ENCODE results near the gene HEATR1. TPM values are rescaled to one million over a fixed set of nuclear protein-coding genes. Genes with fewer than 3 reads are reported as not detected.
A peak's percentile ranks its signal among the peaks of the same experiment; 100 is the strongest.
"Not testable (repeated sequence)": the region's sequence is repeated elsewhere in the genome, so short reads cannot be mapped to it uniquely, and the experiment has no call there.

The HEATR1 gene, protein sequence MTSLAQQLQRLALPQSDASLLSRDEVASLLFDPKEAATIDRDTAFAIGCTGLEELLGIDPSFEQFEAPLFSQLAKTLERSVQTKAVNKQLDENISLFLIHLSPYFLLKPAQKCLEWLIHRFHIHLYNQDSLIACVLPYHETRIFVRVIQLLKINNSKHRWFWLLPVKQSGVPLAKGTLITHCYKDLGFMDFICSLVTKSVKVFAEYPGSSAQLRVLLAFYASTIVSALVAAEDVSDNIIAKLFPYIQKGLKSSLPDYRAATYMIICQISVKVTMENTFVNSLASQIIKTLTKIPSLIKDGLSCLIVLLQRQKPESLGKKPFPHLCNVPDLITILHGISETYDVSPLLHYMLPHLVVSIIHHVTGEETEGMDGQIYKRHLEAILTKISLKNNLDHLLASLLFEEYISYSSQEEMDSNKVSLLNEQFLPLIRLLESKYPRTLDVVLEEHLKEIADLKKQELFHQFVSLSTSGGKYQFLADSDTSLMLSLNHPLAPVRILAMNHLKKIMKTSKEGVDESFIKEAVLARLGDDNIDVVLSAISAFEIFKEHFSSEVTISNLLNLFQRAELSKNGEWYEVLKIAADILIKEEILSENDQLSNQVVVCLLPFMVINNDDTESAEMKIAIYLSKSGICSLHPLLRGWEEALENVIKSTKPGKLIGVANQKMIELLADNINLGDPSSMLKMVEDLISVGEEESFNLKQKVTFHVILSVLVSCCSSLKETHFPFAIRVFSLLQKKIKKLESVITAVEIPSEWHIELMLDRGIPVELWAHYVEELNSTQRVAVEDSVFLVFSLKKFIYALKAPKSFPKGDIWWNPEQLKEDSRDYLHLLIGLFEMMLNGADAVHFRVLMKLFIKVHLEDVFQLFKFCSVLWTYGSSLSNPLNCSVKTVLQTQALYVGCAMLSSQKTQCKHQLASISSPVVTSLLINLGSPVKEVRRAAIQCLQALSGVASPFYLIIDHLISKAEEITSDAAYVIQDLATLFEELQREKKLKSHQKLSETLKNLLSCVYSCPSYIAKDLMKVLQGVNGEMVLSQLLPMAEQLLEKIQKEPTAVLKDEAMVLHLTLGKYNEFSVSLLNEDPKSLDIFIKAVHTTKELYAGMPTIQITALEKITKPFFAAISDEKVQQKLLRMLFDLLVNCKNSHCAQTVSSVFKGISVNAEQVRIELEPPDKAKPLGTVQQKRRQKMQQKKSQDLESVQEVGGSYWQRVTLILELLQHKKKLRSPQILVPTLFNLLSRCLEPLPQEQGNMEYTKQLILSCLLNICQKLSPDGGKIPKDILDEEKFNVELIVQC (N-terminal part only)
- 38.6 and 42.8 TPM in 2 replicates for total RNA-seq (2014; rRNA removed; shearing (Covaris generic))
- 21.0 and 28.0 TPM in 2 replicates for polyA plus RNA-seq (2015; cell fraction: cytosol; rRNA removed)
- polyA plus RNA-seq (2015; cell fraction: nucleus; rRNA removed): 104 and 107 TPM in 2 replicates

DNA sequence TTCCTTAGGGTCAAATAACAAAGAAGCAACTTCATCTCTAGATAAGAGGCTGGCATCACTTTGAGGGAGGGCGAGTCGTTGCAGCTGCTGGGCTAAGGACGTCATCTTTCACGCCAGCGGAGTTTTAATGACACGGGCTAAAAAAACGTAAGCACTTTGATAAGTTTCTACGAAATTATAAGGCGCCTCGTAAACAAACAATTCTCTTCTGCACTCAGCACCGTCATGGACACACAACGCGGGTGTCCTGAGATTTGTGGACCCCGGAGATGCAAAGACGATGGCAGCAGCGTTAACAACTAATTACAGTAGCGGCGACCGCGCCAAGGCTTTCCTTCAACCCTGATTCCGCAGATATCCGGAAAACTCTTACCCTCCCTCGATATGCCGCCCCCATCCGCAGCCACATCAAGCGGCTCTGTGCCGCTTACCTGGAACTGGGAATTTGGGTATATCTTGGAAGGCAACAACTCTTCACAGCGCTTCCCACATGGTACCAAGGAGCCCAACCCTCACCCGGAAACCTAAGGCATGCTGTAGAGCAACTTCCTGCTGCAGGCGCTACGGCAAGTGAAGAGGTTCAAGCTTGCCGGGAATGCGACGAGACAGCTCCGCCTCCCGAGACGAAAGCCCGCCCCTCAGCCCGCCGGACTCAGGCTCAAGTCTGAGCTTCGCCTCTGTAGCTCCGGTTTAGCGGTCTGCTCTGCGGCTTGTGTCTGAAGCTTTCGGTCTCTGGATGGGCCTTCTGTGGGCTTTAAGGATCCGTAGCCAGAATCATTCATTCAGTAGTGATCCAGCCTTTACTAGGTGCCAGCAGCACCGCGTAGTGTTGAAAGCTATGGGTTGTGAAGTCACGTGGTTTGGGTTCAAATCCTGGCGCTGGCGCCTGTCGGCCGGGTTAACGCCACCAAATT lies at the start of gene HEATR1:
HEATR1 (minus strand) TSS at position 526 of the 914 bp plus-strand sequence; CDS start at position 105, 421 bp downstream.
- DNase-seq (ENCODE audit: low read depth): peak; percentile 92

DNA sequence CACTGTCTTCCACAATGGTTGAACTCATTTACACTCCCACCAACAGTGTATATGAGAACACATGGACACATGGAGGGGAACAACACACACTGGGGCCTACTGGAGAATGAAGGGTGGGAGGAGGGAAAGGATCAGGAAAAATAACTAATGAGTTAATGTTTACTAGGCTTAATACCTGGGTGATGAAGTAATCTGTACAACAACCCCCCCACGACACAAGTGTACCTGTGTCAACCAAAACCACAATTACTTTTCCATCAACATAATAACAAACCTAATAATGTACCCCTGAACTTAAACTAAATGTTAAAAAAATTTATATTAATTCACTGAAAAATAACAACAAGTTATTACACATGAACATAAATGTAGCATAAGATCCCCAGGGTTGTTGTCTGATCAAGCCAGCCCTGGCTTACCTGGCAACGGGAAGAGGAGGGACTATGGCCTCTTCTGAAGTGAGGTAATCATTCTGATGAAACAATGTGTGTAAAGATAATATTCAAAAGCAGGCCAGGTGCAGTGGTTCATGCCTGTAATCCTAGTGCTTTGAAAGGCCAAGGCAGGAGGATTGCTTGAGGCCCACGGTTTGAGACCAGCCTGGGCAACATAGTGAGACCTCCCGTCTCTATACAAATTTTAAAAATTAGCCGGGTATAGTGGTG lies 40.8 kb upstream of the HEATR1 start:
- no peak for DNase-seq (ENCODE audit: low read depth)

DNA sequence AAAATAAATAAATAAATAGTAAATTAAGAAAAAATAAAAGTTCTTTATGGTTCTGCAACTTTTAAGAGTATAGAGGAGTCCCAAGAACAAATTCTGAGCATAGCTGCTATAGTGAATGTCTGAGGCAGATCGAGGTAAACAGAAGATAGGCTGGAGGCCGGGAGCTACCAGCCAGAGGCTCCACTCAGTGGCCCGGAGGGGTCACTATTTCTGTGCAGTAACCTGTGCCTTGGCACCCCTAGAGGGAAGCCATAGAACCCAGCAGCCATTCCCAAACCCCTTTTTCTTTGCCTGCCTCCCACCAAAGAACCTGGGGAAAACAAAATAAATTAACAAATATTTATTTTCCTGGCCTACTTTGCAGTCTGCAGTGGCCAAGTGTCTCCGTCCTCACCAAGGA lies 38.4 kb upstream of the HEATR1 start:
- DNase-seq (ENCODE audit: low read depth): no peak

DNA sequence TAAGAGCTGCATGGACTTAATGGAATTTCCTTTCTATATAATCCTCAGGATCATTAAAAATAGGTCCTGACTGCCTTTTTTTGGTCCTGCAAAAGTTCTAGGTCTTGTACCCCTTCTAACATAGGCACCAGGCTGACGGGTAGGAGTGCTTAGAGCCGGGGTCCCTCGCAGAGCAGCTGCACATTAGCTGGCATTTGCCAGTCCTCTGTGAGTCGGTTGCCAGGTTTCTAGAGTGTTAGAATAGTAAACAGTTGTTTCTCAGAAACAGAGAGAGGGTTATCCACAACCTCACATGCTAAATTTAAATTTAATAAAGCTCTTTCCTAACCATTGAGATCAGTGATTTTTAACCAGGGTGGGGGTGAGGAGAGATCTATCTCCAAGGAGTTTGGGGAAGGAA lies 35.4 kb upstream of the HEATR1 start:
- DNase-seq (ENCODE audit: low read depth): no peak

- DNase-seq (ENCODE audit: low read depth): no peak
Measured at GRCh38 chr1:236638945-236639344, 34.6 kb upstream of the HEATR1 start.

- DNase-seq (ENCODE audit: low read depth): no peak
Measured at GRCh38 chr1:236636017-236636416, 31.7 kb upstream of the HEATR1 start.

DNA sequence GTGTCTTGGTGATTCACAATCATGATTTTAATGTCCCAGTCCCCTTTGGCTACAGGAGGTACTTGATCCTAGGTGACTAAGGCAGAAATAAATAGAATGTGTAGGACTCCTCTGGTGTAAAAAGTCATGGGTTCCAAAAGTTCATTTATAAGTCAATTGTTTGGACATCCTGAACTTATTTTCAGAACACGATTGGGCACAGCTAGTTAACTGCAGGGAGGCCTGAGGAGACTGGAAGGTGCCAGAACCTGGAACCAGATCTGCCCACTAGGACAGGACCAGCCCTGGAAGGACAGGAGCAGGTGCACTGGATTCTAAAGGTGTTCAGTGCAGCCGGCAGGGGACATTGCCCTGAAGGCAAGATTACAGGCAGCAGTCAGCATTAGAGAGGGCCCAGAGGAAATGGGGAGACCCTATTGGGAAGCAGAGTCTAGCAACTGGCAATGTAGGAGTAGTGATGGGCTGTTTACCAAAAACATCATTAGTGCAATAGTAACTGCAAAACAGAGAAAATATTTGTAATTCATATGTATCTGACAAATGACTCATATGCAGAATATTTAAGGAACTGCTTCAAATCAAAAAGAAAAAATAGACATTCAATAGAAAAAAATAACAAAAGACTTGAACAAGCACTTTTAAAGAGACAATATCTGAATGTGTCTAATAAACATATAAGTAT lies 23.6 kb upstream of the HEATR1 start:
- no peak for DNase-seq (ENCODE audit: low read depth)

DNA sequence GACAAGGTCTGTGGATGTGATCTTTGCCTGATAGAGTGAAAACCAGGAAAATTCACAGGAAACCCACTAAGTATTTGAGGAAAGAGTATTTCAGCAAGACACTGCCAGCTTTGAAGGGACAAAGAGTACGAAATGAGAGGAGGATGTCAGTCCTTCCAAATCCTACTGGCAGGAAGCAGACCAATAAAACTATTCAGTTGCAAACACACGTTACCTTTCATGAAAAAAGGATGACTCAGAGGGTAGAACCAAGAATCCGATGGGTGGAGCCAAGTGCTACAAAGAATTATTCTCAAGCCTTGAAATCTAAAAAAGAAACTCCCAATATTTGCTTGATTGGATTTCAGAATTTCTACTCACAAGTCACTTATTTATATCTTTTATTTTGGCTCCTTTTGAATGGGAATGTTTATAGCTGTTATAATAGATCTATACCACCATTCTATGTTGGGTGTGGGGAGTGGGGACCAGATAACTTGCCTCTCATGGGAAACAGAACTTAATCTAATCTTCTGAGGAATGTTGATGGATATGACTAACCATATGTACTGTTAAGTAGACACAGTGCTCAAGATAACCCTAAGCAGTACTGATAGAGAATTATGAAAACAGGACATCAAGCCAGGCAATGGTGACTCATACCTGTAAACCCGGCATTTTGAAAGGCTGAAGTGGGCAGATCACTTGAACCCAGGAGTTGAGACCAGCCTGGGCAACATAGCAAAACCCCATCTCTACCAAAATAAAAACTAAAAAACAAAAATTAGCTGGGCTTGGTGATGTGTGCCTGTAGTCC lies 19.3 kb upstream of the HEATR1 start:
- peak; percentile 58 for DNase-seq (ENCODE audit: low read depth)

- no peak for DNase-seq (ENCODE audit: low read depth)
Measured at GRCh38 chr1:236622407-236622806, 18.1 kb upstream of the HEATR1 start.

DNA sequence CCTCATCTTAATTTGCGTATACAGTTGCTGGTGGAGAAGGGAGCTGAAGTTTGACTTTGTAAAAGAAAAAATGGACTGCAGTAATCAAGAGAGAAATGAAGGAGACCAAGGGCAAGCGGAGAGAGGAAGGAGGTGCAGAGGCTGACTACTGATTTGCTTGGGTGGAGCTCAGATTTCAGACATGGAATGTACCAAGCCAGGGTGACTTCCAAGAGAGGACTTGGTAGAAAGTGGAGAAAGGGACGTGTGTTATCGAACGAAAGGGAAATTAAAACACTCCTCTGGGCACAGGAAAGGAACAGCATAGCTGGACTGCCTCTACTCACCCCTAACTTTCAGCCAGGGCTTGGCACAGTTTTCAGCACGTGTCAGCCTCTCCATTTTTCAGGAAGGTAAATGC lies 15.1 kb upstream of the HEATR1 start:
- DNase-seq (ENCODE audit: low read depth): peak; percentile 29

- no peak for DNase-seq (ENCODE audit: low read depth)
Measured at GRCh38 chr1:236618507-236618906, 14.2 kb upstream of the HEATR1 start.

DNA sequence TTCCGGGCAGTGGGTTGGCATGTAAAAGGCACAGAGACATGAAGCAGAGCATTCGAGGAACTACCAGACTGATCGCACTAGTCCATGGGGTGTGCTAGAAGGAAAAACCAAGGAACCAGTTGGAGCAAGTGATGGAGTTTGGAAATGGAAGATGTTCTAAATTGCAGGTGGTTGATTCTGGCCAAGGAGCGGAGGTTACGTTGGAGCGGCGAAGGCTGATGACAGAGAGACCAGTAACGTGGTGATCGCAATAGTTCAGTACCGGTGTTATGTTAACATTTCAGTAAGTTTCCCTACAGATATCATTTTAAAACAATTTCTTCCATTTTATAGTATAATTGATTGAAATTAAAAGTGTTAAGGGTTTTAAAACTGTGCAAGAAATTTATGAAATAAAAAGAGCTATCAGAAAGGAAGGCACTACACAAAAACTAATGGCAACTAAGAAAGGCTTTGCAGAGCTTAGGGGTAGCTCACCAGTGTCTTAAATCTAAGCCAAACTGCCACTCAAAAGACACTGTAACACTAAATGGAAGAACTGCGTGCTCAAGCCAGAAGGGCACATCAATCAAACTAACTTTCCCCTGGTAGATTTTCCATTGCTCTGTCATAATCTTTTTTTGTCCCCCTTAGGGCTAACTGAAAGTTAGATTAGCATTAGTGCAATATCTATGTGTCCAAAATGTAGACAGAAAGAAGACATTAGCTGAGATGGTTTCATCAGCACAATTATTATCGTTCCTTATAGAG lies 11.3 kb upstream of the HEATR1 start:
- DNase-seq (ENCODE audit: low read depth): no peak

- DNase-seq (ENCODE audit: low read depth): no peak
Measured at GRCh38 chr1:236612349-236612748, 8.0 kb upstream of the HEATR1 start.

DNA sequence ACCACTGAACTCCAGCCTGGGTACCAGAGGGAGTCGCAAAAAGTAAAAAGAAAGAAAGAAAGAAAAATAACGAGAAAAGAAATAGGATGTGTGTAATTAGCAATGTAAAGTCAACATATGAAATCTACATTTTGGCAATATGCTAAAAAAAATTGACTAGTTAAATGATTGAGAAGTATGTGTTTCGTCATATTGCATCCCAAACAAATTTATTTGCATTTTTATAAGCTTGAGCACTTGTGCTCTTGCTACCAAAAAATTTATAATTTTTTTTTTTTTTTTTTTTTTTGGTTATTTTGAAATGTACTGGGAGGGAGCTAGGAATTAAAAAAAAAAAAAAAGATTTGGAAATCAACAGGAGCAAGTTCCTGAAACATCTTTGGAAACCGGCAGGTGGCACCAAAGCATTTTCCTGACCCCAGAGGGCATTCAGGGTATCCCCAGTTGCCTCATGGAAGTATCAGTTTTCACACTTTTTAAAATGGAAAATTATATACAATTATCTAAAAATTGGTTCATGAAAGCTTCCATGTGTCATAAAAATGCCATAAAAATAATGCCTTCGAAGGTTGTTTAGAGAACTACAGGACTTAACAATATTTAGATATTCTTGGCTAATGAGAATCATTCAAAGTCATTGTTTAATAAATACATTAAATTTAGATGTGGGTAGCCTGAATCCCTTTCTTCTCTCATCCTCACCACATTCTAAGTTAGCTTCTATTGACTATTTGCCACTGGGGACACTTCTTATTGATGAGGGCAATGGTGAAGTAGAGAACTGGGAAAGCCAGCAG lies 4.8 kb upstream of the HEATR1 start:
- peak; percentile 56 for DNase-seq (ENCODE audit: low read depth)

DNA sequence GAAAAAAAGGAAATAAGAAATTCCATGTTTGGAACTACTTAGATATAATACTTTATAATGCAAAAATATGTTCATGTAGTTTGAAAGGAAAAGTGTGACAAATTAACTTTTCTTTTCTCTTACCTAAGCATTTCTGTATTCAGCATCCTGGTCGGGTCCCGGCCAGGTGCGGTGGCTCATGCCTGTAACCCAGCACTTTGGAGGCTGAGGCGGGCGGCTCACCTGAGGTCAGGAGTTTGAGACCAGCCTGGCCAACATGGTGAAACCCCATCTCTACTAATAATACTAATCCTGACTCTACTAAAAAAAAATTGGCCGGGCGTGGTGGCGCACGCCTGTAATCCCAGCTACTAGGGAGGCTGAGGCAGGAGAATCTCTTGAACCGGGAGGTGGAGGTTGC lies 3.3 kb upstream of the HEATR1 start:
- DNase-seq (ENCODE audit: low read depth): not testable (repeated sequence)

Data from HT1080 (cell line).